Immature natural killer cell (primary cell): Measurements from ENCODE around the gene CLOCK. TPM values are rescaled to one million over a fixed set of nuclear protein-coding genes. Genes with fewer than 3 reads are reported as not detected.
A peak's percentile ranks its signal among the peaks of the same experiment; 100 is the strongest.

Experiments
- DNase-seq, 3 donors: peaks; one replicate each; pipeline ENCODE4 v3.0.0; 2022; ENCODE audit warnings: mixed read lengths in 1 of 3
- H3K27ac Mint-ChIP-seq, 6 donors: one replicate each; pipeline ENCODE4 v1.8.0; 2020; ENCODE audit warnings: mixed read lengths in 6 of 6, mild to moderate bottlenecking in 5 of 6, inconsistent platforms in 4 of 6, moderate library complexity in 3 of 6
- H3K27me3 Mint-ChIP-seq, 3 donors: one replicate each; pipeline ENCODE4 v1.8.0; 2020 to 2021; ENCODE audit warnings: low read depth in 3 of 3, mild to moderate bottlenecking in 3 of 3, mixed read lengths in 3 of 3, moderate library complexity in 3 of 3, inconsistent platforms in 1 of 3
- H3K36me3 Mint-ChIP-seq, 3 donors: one replicate each; pipeline ENCODE4 v1.8.0; 2020; ENCODE audit warnings: mixed read lengths in 3 of 3, inconsistent platforms in 2 of 3, mild to moderate bottlenecking in 2 of 3
- H3K4me1 Mint-ChIP-seq, 2 donors: one replicate each; pipeline ENCODE4 v1.8.0; 2020; ENCODE audit warnings: inconsistent platforms in 2 of 2, mild to moderate bottlenecking in 2 of 2, mixed read lengths in 2 of 2, moderate library complexity in 1 of 2
- H3K4me3 Mint-ChIP-seq, 5 donors: one replicate each; pipeline ENCODE4 v1.8.0; 2020; ENCODE audit warnings: mild to moderate bottlenecking in 5 of 5, mixed read lengths in 5 of 5, inconsistent platforms in 3 of 5, moderate library complexity in 3 of 5
- H3K9me3 Mint-ChIP-seq, 6 donors: one replicate each; pipeline ENCODE4 v1.8.0; 2020; ENCODE audit warnings: mild to moderate bottlenecking in 6 of 6, mixed read lengths in 6 of 6, inconsistent platforms in 4 of 6, moderate library complexity in 3 of 6
- polyA plus RNA-seq, 3 donors: library from polyadenylated mRNA; unstranded; fragments of 300-500 nt; fragmentation: Illumina TruSeq; gene quantifications; one replicate each; pipeline ENCODE4 v1.2.3, GENCODE V29; 2021

Gene CLOCK
- polyA plus RNA-seq, 3 donors from 2014 or later, result 1.1 to 7.0 (median 4.7) TPM

- H3K27ac Mint-ChIP-seq, result no peak overlapping the region
- no peak overlapping the region for H3K4me3 Mint-ChIP-seq
- peaks cover 0 to 5% (median 1%) of the 10 kb centered on the region in 6 donors for H3K9me3 Mint-ChIP-seq
- no peak for DNase-seq
- H3K4me1 Mint-ChIP-seq, result peaks cover 17 to 47% of the 10 kb centered on the region in 2 donors
- no peaks in the 10 kb centered on the region for H3K27me3 Mint-ChIP-seq
- H3K36me3 Mint-ChIP-seq, result peaks cover 0 to 20% (median 13%) of the 10 kb centered on the region in 3 donors
Measured at GRCh38 chr4:55530691-55531090, 16.0 kb downstream of the CLOCK start.

- Mint-ChIP-seq H3K27me3 (no peaks in the 10 kb centered on the region), H3K9me3 (peaks cover 0 to 5% (median 1%) of the 10 kb centered on the region in 6 donors), H3K4me1 (peaks cover 17 to 47% of the 10 kb centered on the region in 2 donors), H3K36me3 (peaks cover 0 to 20% (median 13%) of the 10 kb centered on the region in 3 donors), H3K4me3 (no peak overlapping the region), H3K27ac (no peak overlapping the region)
- DNase-seq, result no peak
Measured at GRCh38 chr4:55530167-55530566, 16.5 kb downstream of the CLOCK start.

- Mint-ChIP-seq H3K27ac (peak overlapping the region in 1 of 6 donors; percentile 61), H3K4me3 (no peak overlapping the region), H3K36me3 (peaks cover 0 to 23% (median 6%) of the 10 kb centered on the region in 3 donors)
Measured at GRCh38 chr4:55528491-55528890, 18.2 kb downstream of the CLOCK start.

GRCh38 chr4:55524844-55525571 is 21.7 kb downstream of the CLOCK start:
- H3K9me3 Mint-ChIP-seq, result peaks cover 0 to 1% (median 0%) of the 10 kb centered on the region in 6 donors
- no peak overlapping the region for H3K4me3 Mint-ChIP-seq
- peaks cover 10 to 31% of the 10 kb centered on the region in 2 donors for H3K4me1 Mint-ChIP-seq
- peaks cover 0 to 8% (median 0%) of the 10 kb centered on the region in 3 donors for H3K36me3 Mint-ChIP-seq
- no peak overlapping the region for H3K27ac Mint-ChIP-seq
- no peak for DNase-seq
- H3K27me3 Mint-ChIP-seq, result peaks cover 0 to 2% (median 0%) of the 10 kb centered on the region in 3 donors

More at GRCh38 chr4:55528491-55528890, 18.2 kb downstream of the CLOCK start:
- Mint-ChIP-seq H3K9me3 (peaks cover 0 to 5% (median 1%) of the 10 kb centered on the region in 6 donors), H3K27me3 (peaks cover 0 to 1% (median 0%) of the 10 kb centered on the region in 3 donors), H3K4me1 (peaks cover 15 to 47% of the 10 kb centered on the region in 2 donors)
- no peak for DNase-seq

- H3K27ac Mint-ChIP-seq, result no peak overlapping the region
- DNase-seq, result no peak
- no peak overlapping the region for H3K4me3 Mint-ChIP-seq
- peaks cover 0 to 9% (median 0%) of the 10 kb centered on the region in 3 donors for H3K36me3 Mint-ChIP-seq
- peaks cover 0 to under 1% (median 0%) of the 10 kb centered on the region in 3 donors for H3K27me3 Mint-ChIP-seq
- H3K9me3 Mint-ChIP-seq, result no peaks in the 10 kb centered on the region
- peaks cover 4 to 14% of the 10 kb centered on the region in 2 donors for H3K4me1 Mint-ChIP-seq
Measured at GRCh38 chr4:55518442-55518841, 28.3 kb downstream of the CLOCK start.

GRCh38 chr4:55517526-55518229 is 29.0 kb downstream of the CLOCK start:
- H3K36me3 Mint-ChIP-seq, result peaks cover 0 to 9% (median 0%) of the 10 kb centered on the region in 3 donors
- no peak for DNase-seq
- peak overlapping the region in 1 of 6 donors; percentile 22 for H3K27ac Mint-ChIP-seq
- no peaks in the 10 kb centered on the region for H3K27me3 Mint-ChIP-seq
- no peak overlapping the region for H3K4me3 Mint-ChIP-seq
- H3K9me3 Mint-ChIP-seq, result no peaks in the 10 kb centered on the region
- peaks cover 4 to 12% of the 10 kb centered on the region in 2 donors for H3K4me1 Mint-ChIP-seq

- Mint-ChIP-seq H3K36me3 (peaks cover 0 to 9% (median 0%) of the 10 kb centered on the region in 3 donors), H3K9me3 (no peaks in the 10 kb centered on the region), H3K27me3 (no peaks in the 10 kb centered on the region), H3K27ac (no peak overlapping the region), H3K4me1 (peaks cover 13 to 30% of the 10 kb centered on the region in 2 donors), H3K4me3 (no peak overlapping the region)
- no peak for DNase-seq
Measured at GRCh38 chr4:55512922-55513571, 33.7 kb downstream of the CLOCK start.

GRCh38 chr4:55512077-55512476 is 34.6 kb downstream of the CLOCK start:
- Mint-ChIP-seq H3K4me3 (no peak overlapping the region), H3K36me3 (peaks cover 0 to 4% (median 0%) of the 10 kb centered on the region in 3 donors), H3K27ac (no peak overlapping the region), H3K4me1 (peaks cover 13 to 27% of the 10 kb centered on the region in 2 donors), H3K9me3 (no peaks in the 10 kb centered on the region), H3K27me3 (no peaks in the 10 kb centered on the region)
- DNase-seq, result no peak

GRCh38 chr4:55510685-55511084 is 36.0 kb downstream of the CLOCK start:
- Mint-ChIP-seq H3K4me3 (no peak overlapping the region), H3K27ac (no peak overlapping the region), H3K4me1 (peaks cover 13 to 27% of the 10 kb centered on the region in 2 donors), H3K36me3 (peaks cover 0 to 3% (median 0%) of the 10 kb centered on the region in 3 donors), H3K9me3 (no peaks in the 10 kb centered on the region), H3K27me3 (no peaks in the 10 kb centered on the region)
- no peak for DNase-seq

- no peak for DNase-seq
- H3K4me1 Mint-ChIP-seq, result peaks cover 13 to 27% of the 10 kb centered on the region in 2 donors
- H3K36me3 Mint-ChIP-seq, result peaks cover 0 to 3% (median 0%) of the 10 kb centered on the region in 3 donors
- H3K27me3 Mint-ChIP-seq, result no peaks in the 10 kb centered on the region
- no peak overlapping the region for H3K27ac Mint-ChIP-seq
- no peak overlapping the region for H3K4me3 Mint-ChIP-seq
- H3K9me3 Mint-ChIP-seq, result no peaks in the 10 kb centered on the region
Measured at GRCh38 chr4:55509266-55509665, 37.4 kb downstream of the CLOCK start.

GRCh38 chr4:55507612-55508011 is 39.1 kb downstream of the CLOCK start:
- H3K9me3 Mint-ChIP-seq, result no peaks in the 10 kb centered on the region
- peaks cover 13 to 27% of the 10 kb centered on the region in 2 donors for H3K4me1 Mint-ChIP-seq
- no peak overlapping the region for H3K27ac Mint-ChIP-seq
- no peak overlapping the region for H3K4me3 Mint-ChIP-seq
- H3K36me3 Mint-ChIP-seq, result peaks cover 0 to 11% (median under 1%) of the 10 kb centered on the region in 3 donors
- peaks cover 0 to 2% (median 0%) of the 10 kb centered on the region in 3 donors for H3K27me3 Mint-ChIP-seq
- no peak for DNase-seq

- Mint-ChIP-seq H3K27ac (no peak overlapping the region), H3K4me1 (peaks cover 3 to 4% of the 10 kb centered on the region in 2 donors), H3K9me3 (no peaks in the 10 kb centered on the region), H3K36me3 (peaks cover 0 to 12% (median 4%) of the 10 kb centered on the region in 3 donors), H3K27me3 (peaks cover 0 to 2% (median 0%) of the 10 kb centered on the region in 3 donors), H3K4me3 (no peak overlapping the region)
- no peak for DNase-seq
Measured at GRCh38 chr4:55503169-55503568, 43.5 kb downstream of the CLOCK start.

GRCh38 chr4:55500072-55500471 is 46.6 kb downstream of the CLOCK start:
- Mint-ChIP-seq H3K27ac (no peak overlapping the region), H3K9me3 (no peaks in the 10 kb centered on the region), H3K4me3 (no peak overlapping the region), H3K4me1 (peaks cover 3 to 4% of the 10 kb centered on the region in 2 donors), H3K36me3 (peaks cover 0 to 14% (median 4%) of the 10 kb centered on the region in 3 donors), H3K27me3 (peaks cover 0 to 2% (median 2%) of the 10 kb centered on the region in 3 donors)
- DNase-seq, result no peak
